KMS-11 (cell line): ENCODE data around the gene CLCNKA.

Source experiments
- H2AFZ ChIP-seq: fragments of 200-600 bp; sonication (generic); 2 replicates; pipeline ENCODE4 v1.6.1; 2016; ENCODE audit warnings: antibody characterized with exemption, mixed run types, low read depth
- H3K27ac ChIP-seq: fragments of 200-600 bp; sonication (generic); 2 replicates; pipeline ENCODE4 v1.6.1; 2016; ENCODE audit warnings: mild to moderate bottlenecking, mixed run types
- H3K27me3 ChIP-seq: fragments of 200-600 bp; sonication (generic); 2 replicates; pipeline ENCODE4 v1.6.1; 2017; ENCODE audit warnings: mild to moderate bottlenecking, low read depth, mixed run types, moderate library complexity; ENCODE audit not compliant: insufficient read depth
- H3K36me3 ChIP-seq: fragments of 200-600 bp; sonication (generic); 2 replicates; pipeline ENCODE4 v1.6.1; 2017; ENCODE audit warnings: mild to moderate bottlenecking, mixed run types; ENCODE audit not compliant: insufficient read depth
- H3K4me1 ChIP-seq: fragments of 200-600 bp; sonication (generic); 2 replicates; pipeline ENCODE4 v1.6.1; 2016; ENCODE audit warnings: mild to moderate bottlenecking, low read depth, mixed run types; ENCODE audit not compliant: poor library complexity, severe bottlenecking
- H3K4me2 ChIP-seq: fragments of 200-600 bp; sonication (generic); 2 replicates; pipeline ENCODE4 v1.7.0; 2016; ENCODE audit warnings: mild to moderate bottlenecking, mixed run types
- H3K4me3 ChIP-seq: fragments of 200-600 bp; sonication (generic); IDR thresholded peaks from 2 replicates; pipeline ENCODE4 v1.6.1; 2017; ENCODE audit warnings: low read depth, low read length, mixed read lengths; ENCODE audit not compliant: insufficient read depth
- H3K79me2 ChIP-seq: fragments of 200-600 bp; sonication (generic); 2 replicates; pipeline ENCODE4 v1.6.1; 2016; ENCODE audit warnings: low read depth, mixed run types; ENCODE audit not compliant: insufficient read depth
- H3K9ac ChIP-seq: fragments of 200-600 bp; sonication (generic); 2 replicates; pipeline ENCODE4 v1.6.1; 2016; ENCODE audit warnings: mild to moderate bottlenecking, mixed run types
- H4K20me1 ChIP-seq: fragments of 200-600 bp; sonication (generic); 2 replicates; pipeline ENCODE4 v1.6.1; 2016; ENCODE audit warnings: mild to moderate bottlenecking, mixed run types; ENCODE audit not compliant: insufficient read depth
- CTCF ChIP-seq: fragments of 200-600 bp; sonication (generic); conservative IDR thresholded peaks from 2 replicates; pipeline ENCODE4 v1.6.1; 2017; ENCODE audit warnings: low read depth, mild to moderate bottlenecking, antibody characterized with exemption, low read length, moderate library complexity, mixed read lengths

CLCNKA gene

GRCh38 chr1:16007671-16008341 is 14.0 kb upstream of the CLCNKA start:
- Histone ChIP-seq H3K4me2 (no peak overlapping the region), H3K4me1 (peaks cover 15% of the 10 kb centered on the region), H3K9ac (no peak overlapping the region), H3K4me3 (no peak overlapping the region), H3K27ac (no peak overlapping the region), H4K20me1 (no peaks in the 10 kb centered on the region), H3K27me3 (no peaks in the 10 kb centered on the region), H2AFZ (no peak overlapping the region), H3K79me2 (no peaks in the 10 kb centered on the region), H3K36me3 (no peaks in the 10 kb centered on the region)
- no peak for TF ChIP-seq CTCF

GRCh38 chr1:16009030-16009460 is 12.8 kb upstream of the CLCNKA start:
- TF ChIP-seq CTCF: peak; percentile 99
- no peaks in the 10 kb centered on the region for H3K36me3 ChIP-seq
- no peaks in the 10 kb centered on the region for H3K27me3 ChIP-seq
- no peaks in the 10 kb centered on the region for H3K79me2 ChIP-seq
- H4K20me1 ChIP-seq: no peaks in the 10 kb centered on the region
- H3K4me3 ChIP-seq: no peak overlapping the region
- H3K4me1 ChIP-seq: peaks cover 24% of the 10 kb centered on the region
- H3K4me2 ChIP-seq: no peak overlapping the region
- no peak overlapping the region for H2AFZ ChIP-seq
- no peak overlapping the region for H3K27ac ChIP-seq
- no peak overlapping the region for H3K9ac ChIP-seq

- TF ChIP-seq CTCF: no peak
- no peak overlapping the region for H3K9ac ChIP-seq
- no peaks in the 10 kb centered on the region for H4K20me1 ChIP-seq
- no peak overlapping the region for H3K27ac ChIP-seq
- H3K79me2 ChIP-seq: no peaks in the 10 kb centered on the region
- no peak overlapping the region for H3K4me2 ChIP-seq
- no peak overlapping the region for H3K4me3 ChIP-seq
- H3K4me1 ChIP-seq: peaks cover 31% of the 10 kb centered on the region
- H3K36me3 ChIP-seq: no peaks in the 10 kb centered on the region
- H2AFZ ChIP-seq: no peak overlapping the region
- no peaks in the 10 kb centered on the region for H3K27me3 ChIP-seq
Observed at GRCh38 chr1:16009678-16010077, 12.2 kb upstream of the CLCNKA start.

GRCh38 chr1:16010837-16011236 is 11.0 kb upstream of the CLCNKA start:
- Histone ChIP-seq H3K4me2 (no peak overlapping the region), H3K36me3 (no peaks in the 10 kb centered on the region), H3K4me1 (peaks cover 42% of the 10 kb centered on the region), H4K20me1 (no peaks in the 10 kb centered on the region), H2AFZ (no peak overlapping the region), H3K79me2 (no peaks in the 10 kb centered on the region), H3K4me3 (no peak overlapping the region), H3K27me3 (no peaks in the 10 kb centered on the region), H3K27ac (no peak overlapping the region), H3K9ac (no peak overlapping the region)
- no peak for TF ChIP-seq CTCF
